Ovary (tissue), 9 donors: ENCODE data around the gene FBXO38. TPM values are rescaled to one million over a fixed set of nuclear protein-coding genes. Genes with fewer than 3 reads are reported as not detected.

Experiments
- DNase-seq, 5 donors: peaks; one replicate each; pipeline ENCODE4 v3.0.0-alpha.2; 2019 to 2020
- H3K27ac ChIP-seq, 2 donors: fragments of 200-600 bp; one replicate each; pipeline versions ENCODE4 v1.5.1 to v1.8.0; 2019 to 2022
- H3K27me3 ChIP-seq: fragments of 200-600 bp; one replicate; pipeline ENCODE4 v1.8.0; 2022
- H3K36me3 ChIP-seq: fragments of 200-600 bp; sonication (generic); one replicate; pipeline ENCODE4 v1.5.1; 2019
- H3K4me1 ChIP-seq: one replicate; pipeline ENCODE4 v1.8.1; 2013; ENCODE audit warnings: mild to moderate bottlenecking, moderate library complexity; ENCODE audit not compliant: insufficient read depth
- H3K4me3 ChIP-seq: fragments of 200-600 bp; sonication (generic); one replicate; pipeline ENCODE4 v1.5.1; 2017
- H3K9me3 ChIP-seq, 2 donors: fragments of 200-600 bp in 1 of 2; sonication (generic) in 1 of 2; one replicate each; pipeline versions ENCODE4 v1.5.1 to v1.8.1; 2013 to 2019; ENCODE audit warnings: mild to moderate bottlenecking in 1 of 2, moderate library complexity in 1 of 2
- EP300 ChIP-seq: sonication (generic); formaldehyde crosslinking; IDR thresholded peaks from one replicate; pipeline ENCODE4 v1.6.1; 2017; ENCODE audit warnings: antibody characterized with exemption
- POLR2A ChIP-seq: fragments of 450-650 bp; IDR thresholded peaks from one replicate; pipeline ENCODE4 v1.6.1; 2017; ENCODE audit warnings: antibody characterized with exemption, mild to moderate bottlenecking, moderate library complexity
- WGBS, 3 donors: extraction: QIAGEN DNeasy Blood & Tissue Kit in 1 of 3; methylation state at CpG; one replicate each; pipeline versions ENCODE4 v1.1.5 to v1.1.7; 2013 to 2017; 5-methylcytosine and 5-hydroxymethylcytosine counted together
- intact Hi-C, 4 donors: fragments of 100-400 bp; cut with DNase I; formaldehyde crosslinking; loops; one replicate each; pipeline versions ENCODE4 v1.11.0 to v1.15.1; 2022 to 2023
- polyA plus RNA-seq, 2 donors: library from polyadenylated mRNA; stranded (reverse); fragments of 200-250 nt in 1 of 2; fragments of 350-450 nt in 1 of 2; fragmentation: Illumina TruSeq in 1 of 2; extraction: RNeasy Lipid Tissue Mini Kit (QIAGEN cat#74804) in 1 of 2; gene quantifications; one replicate each; pipeline ENCODE4 v1.2.3, GENCODE V29; 2013 to 2014
- total RNA-seq, 7 donors: library from RNA; depleted of rRNA in 2 of 7; stranded (reverse); fragments of >200 nt in 2 of 7; fragmentation: NEBNext Ultra II Directional in 3 of 7; extraction: Animal tissue kit (Norgen Biotek cat#: 25700) in 3 of 7; gene quantifications; one replicate each; pipeline versions ENCODE4 v1.1.0 to v1.2.4, GENCODE V29; 2016 to 2023
- TF ChIP-seq, protein P1 (sequence below), 3 donors: fragments of 450-650 bp in 2 of 3; fragments of 200-600 bp in 1 of 3; IDR thresholded peaks; one replicate each; pipeline versions ENCODE4 v1.5.1 to v1.8.0; 2016 to 2022; ENCODE audit warnings: antibody characterized with exemption in 3 of 3, mild to moderate bottlenecking in 1 of 3
- donor health status: DM: no; HTN: no; CAD: no; lungs with moderate emphysema.
- donor health status: DM: no; HTN: no; CAD: no.
- donor health status: Bipolar disorder and iron deficiency.
- donor health status: DM: yes; HTN: yes; CAD: no.
- donor health status: DM: no; HTN: no; CAD: no.
- donor health status: DM: yes; HTN: yes; CAD: no.

The FBXO38 gene
- total and polyA plus RNA-seq, 9 donors, result 16.7 to 47.0 (median 36.2) TPM

DNA sequence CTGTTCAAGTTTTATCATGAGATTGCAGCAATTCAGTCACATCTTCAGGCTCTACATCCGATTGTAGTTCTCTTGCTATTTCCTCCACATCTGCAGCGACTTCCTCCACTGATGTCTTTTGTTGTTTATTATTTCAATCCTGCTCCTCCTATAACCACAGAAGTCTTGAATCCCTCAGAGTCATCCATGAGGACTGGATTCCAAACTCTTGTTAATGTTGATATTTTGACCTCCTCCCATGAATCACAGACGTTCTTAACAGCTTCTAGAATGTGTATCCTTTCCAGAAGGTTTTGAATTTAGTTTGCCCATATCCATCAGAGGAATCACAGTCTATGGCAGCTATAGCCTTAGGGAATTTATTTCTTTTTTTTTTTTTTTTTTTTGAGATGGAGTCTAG, 3.6 kb downstream of the FBXO38 start:
- H3K4me1 ChIP-seq, result peaks cover 6% of the 10 kb centered on the region
- no peak overlapping the region for H3K27ac ChIP-seq
- 35 to 57% (median 40%) methylated on average over 3 of the region's 3 CpGs for WGBS, 3 donors
- DNase-seq, result no peak
- H3K27me3 ChIP-seq, result no peaks in the 10 kb centered on the region
- intact Hi-C loops, result no loop called here
- H3K4me3 ChIP-seq, result no peak overlapping the region
- TF ChIP-seq EP300 (no peak), POLR2A (no peak)
- TF ChIP-seq, protein P1, sequence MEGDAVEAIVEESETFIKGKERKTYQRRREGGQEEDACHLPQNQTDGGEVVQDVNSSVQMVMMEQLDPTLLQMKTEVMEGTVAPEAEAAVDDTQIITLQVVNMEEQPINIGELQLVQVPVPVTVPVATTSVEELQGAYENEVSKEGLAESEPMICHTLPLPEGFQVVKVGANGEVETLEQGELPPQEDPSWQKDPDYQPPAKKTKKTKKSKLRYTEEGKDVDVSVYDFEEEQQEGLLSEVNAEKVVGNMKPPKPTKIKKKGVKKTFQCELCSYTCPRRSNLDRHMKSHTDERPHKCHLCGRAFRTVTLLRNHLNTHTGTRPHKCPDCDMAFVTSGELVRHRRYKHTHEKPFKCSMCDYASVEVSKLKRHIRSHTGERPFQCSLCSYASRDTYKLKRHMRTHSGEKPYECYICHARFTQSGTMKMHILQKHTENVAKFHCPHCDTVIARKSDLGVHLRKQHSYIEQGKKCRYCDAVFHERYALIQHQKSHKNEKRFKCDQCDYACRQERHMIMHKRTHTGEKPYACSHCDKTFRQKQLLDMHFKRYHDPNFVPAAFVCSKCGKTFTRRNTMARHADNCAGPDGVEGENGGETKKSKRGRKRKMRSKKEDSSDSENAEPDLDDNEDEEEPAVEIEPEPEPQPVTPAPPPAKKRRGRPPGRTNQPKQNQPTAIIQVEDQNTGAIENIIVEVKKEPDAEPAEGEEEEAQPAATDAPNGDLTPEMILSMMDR (IDR thresholded peaks at IDR 0.05), result no peak
- no peaks in the 10 kb centered on the region for H3K9me3 ChIP-seq
- no peaks in the 10 kb centered on the region for H3K36me3 ChIP-seq

DNA sequence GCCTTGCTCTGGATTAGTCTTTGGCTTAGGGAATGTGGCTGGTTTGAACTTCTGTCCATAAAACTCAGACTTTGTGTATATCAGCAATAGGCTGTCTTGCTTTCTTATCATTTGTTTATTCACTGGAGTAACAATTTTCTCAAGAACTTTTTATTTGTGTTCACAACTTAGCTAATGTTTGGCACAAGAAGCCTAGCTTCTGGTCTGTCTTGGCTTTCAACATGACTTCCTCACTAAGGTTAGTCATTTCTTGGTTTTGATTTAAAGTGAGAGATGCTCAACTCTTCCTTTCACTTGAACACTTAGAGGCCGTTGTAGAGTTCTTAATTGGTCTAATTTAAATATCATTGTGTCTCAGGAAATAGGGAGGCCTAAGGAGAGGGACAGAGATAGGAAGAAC, 4.9 kb downstream of the FBXO38 start:
- no peaks in the 10 kb centered on the region for H3K27me3 ChIP-seq
- H3K36me3 ChIP-seq, result no peaks in the 10 kb centered on the region
- peaks cover 6% of the 10 kb centered on the region for H3K4me1 ChIP-seq
- no peak for DNase-seq
- no peak overlapping the region for H3K27ac ChIP-seq
- H3K4me3 ChIP-seq, result no peak overlapping the region
- intact Hi-C loops, result no loop called here
- 39 to 68% (median 49%) methylated on average over 1 of the region's 1 CpG for WGBS, 3 donors
- H3K9me3 ChIP-seq, result no peaks in the 10 kb centered on the region
- TF ChIP-seq POLR2A, result no peak
- no peak for TF ChIP-seq EP300
- TF ChIP-seq, protein P1 (IDR thresholded peaks at IDR 0.05), result no peak

DNA sequence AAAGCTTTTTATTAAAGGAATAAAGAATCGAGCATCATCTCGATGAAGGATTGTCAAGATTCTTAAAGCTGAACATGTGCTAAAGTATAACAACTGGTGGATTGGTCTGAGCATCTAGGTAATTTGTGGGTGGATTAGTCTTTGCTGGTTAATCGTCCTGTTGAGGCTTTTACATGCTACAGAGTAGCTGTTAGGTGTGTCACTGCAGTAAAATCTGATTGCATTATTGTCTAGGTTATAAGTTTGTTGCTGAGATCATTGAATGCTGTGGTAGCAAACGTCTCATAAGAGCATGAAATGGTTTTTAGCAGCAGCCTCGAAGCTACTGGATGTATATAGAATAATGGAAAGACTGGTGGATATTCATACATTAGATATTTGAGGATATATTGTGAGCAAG, 7.2 kb downstream of the FBXO38 start:
- 59 to 66% (median 64%) methylated on average over 5 of the region's 5 CpGs for WGBS, 3 donors
- no peaks in the 10 kb centered on the region for H3K36me3 ChIP-seq
- no peaks in the 10 kb centered on the region for H3K27me3 ChIP-seq
- H3K4me3 ChIP-seq, result no peak overlapping the region
- no peak overlapping the region for H3K27ac ChIP-seq
- intact Hi-C loops, result no loop called here
- DNase-seq, result no peak
- no peaks in the 10 kb centered on the region for H3K9me3 ChIP-seq
- H3K4me1 ChIP-seq, result peaks cover 3% of the 10 kb centered on the region
- TF ChIP-seq, protein P1 (IDR thresholded peaks at IDR 0.05), result no peak

DNA sequence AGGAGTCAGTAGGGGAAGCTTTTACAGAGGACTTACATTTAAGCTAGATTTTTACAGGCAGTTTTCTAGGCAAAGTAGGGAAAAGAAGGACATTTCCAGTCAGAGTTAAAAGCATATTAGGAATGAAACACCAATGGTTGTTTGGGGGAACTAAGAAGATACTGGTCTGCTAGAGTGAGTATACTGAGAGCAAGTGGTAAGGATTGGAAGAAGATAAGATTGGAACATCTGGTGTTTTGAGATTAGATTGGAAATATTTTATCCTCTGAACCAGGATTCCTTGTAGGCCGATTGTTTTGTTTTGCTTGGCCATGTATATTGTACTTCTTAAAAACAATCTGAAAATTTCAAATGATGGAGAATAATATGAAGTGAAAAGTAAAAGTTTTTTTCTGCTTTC, 7.7 kb downstream of the FBXO38 start:
- no peak for TF ChIP-seq EP300
- TF ChIP-seq, protein P1 (IDR thresholded peaks at IDR 0.05), result no peak
- H3K27me3 ChIP-seq, result no peaks in the 10 kb centered on the region
- H3K4me1 ChIP-seq, result peaks cover 3% of the 10 kb centered on the region
- no peaks in the 10 kb centered on the region for H3K9me3 ChIP-seq
- H3K27ac ChIP-seq, result no peak overlapping the region
- intact Hi-C loops, result no loop called here
- 3 to 9% (median 6%) methylated on average over 1 of the region's 1 CpG for WGBS, 3 donors
- H3K36me3 ChIP-seq, result no peaks in the 10 kb centered on the region
- no peak overlapping the region for H3K4me3 ChIP-seq
- DNase-seq, result no peak

DNA sequence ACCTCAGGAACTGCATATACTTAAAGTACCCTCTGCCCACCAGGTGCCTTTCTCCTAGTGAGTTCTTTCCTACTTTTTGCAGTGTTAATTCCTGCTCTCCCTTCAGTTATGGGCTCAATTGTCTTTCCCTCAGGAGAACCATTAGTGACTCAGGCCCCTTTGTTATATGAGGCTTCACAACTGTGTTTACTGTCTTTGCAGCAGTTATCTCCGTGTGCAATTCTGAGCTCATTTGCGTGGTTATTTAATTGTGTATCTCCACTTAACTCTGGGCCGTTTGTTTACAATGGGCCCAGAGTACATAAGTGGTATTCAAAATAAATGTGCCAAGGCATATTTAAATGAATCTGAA, 9.6 kb downstream of the FBXO38 start:
- no peak overlapping the region for H3K4me3 ChIP-seq
- TF ChIP-seq, protein P1 (IDR thresholded peaks at IDR 0.05), result no peak
- no peak for TF ChIP-seq POLR2A
- TF ChIP-seq EP300, result no peak
- H3K36me3 ChIP-seq, result no peaks in the 10 kb centered on the region
- intact Hi-C loops, result no loop called here
- no peak overlapping the region for H3K27ac ChIP-seq
- 49 to 62% (median 55%) methylated on average over 3 of the region's 3 CpGs for WGBS, 3 donors
- no peaks in the 10 kb centered on the region for H3K27me3 ChIP-seq
- no peaks in the 10 kb centered on the region for H3K9me3 ChIP-seq
- no peak for DNase-seq
- H3K4me1 ChIP-seq, result peaks cover 5% of the 10 kb centered on the region
